BE2C (cell line): ENCODE measurements around the gene PROZ.

Experiments used
- DNase-seq: peaks from one replicate; pipeline ENCODE4 v3.0.0-alpha.2; 2020
- H3K27me3 ChIP-seq: fragments of 250-450 bp; sonication (Bioruptor Pico); 2 replicates; pipeline ENCODE4 v1.5.1; 2020; ENCODE audit warnings: mild to moderate bottlenecking
- H3K36me3 ChIP-seq: fragments of 250-450 bp; sonication (Bioruptor Pico); 2 replicates; pipeline ENCODE4 v1.5.1; 2020; ENCODE audit warnings: mild to moderate bottlenecking
- H3K4me1 ChIP-seq: fragments of 250-450 bp; sonication (Bioruptor Pico); 2 replicates; pipeline ENCODE4 v1.5.1; 2020
- H3K4me3 ChIP-seq: 2 replicates; pipeline ENCODE4 v1.5.1; 2011; ENCODE audit warnings: low read depth, low read length
- H3K9me3 ChIP-seq: fragments of 250-450 bp; sonication (Bioruptor Pico); 2 replicates; pipeline ENCODE4 v1.5.1; 2020
- CTCF ChIP-seq: IDR thresholded peaks from 2 replicates; pipeline ENCODE4 v1.5.1; 2012; ENCODE audit warnings: mild to moderate bottlenecking, low read depth, low read length

The PROZ gene

GRCh38 chr13:113151745-113152690 is 6.4 kb upstream of the PROZ start:
- Histone ChIP-seq H3K27me3 (no peaks in the 10 kb centered on the region), H3K4me3 (no peak overlapping the region), H3K36me3 (no peaks in the 10 kb centered on the region), H3K4me1 (peaks cover 11% of the 10 kb centered on the region), H3K9me3 (no peaks in the 10 kb centered on the region; the same call in 1 of the 2 replicates)
- DNase-seq = no peak
- no peak for TF ChIP-seq CTCF

DNA sequence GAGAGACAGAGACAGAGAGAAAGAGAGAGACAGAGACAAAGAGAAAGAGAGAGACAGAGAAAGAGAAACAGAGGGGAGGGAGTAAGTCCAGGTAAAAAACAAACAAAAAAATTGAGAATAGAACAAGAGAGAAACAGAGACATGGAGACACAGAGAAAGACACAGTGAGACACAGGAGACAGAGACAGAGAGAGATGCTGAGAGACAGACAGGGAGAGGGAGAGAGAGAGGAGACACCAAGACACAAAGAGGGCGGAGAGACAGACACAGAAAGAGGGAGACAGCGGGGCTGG is 5.8 kb upstream of the PROZ start:
- Histone ChIP-seq H3K27me3 (no peaks in the 10 kb centered on the region), H3K4me1 (peaks cover 16% of the 10 kb centered on the region), H3K36me3 (no peaks in the 10 kb centered on the region), H3K9me3 (no peaks in the 10 kb centered on the region; the same call in 1 of the 2 replicates), H3K4me3 (no peak overlapping the region)
- no peak for TF ChIP-seq CTCF
- DNase-seq = no peak

DNA sequence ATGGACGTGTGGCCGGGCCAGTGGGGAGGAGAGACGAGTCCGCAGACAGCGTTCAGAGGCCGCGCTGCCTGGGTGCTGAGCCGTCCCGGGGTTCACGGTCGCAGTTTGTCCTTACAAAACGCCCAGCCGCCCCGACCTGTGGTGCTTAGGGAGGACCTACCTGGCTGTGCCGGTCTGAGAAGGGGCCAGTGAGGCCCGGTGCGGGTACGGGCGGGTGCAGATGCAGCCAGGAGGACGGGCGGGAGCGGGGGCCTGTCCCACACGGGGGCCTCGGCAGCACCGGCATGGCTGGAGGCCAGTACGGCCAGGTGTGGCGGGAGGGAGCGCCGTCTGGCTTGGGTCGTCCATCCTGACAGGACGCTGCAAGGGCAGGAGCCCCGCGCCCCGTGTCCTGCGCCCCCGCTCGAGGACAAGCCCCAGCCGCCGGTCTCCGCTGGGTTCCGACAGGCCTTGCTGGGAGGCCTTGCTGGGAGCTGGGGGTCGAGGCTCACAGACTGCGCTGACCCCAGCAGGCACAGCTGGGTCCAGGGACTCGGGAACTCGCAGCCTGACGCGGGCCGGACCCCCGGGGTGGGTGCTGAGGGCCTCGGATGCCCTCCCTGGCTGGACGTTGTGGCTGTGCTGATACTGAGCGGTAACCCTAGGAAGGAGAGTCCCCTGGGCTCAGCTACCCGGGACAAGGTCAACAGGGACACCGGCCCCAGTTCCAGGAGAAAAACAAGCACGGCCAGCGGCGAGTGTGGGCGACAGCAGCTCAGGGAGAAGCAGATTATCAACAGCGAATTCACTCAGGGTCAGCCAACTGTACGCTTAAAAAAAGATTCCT is 5.3 kb upstream of the PROZ start:
- no peak for DNase-seq
- H3K36me3 ChIP-seq = no peaks in the 10 kb centered on the region
- H3K27me3 ChIP-seq = no peaks in the 10 kb centered on the region
- H3K4me1 ChIP-seq = peaks cover 22% of the 10 kb centered on the region
- no peak for TF ChIP-seq CTCF
- peak overlapping the region; percentile 47 for H3K4me3 ChIP-seq
- H3K9me3 ChIP-seq = no peaks in the 10 kb centered on the region; the same call in 1 of the 2 replicates

DNA sequence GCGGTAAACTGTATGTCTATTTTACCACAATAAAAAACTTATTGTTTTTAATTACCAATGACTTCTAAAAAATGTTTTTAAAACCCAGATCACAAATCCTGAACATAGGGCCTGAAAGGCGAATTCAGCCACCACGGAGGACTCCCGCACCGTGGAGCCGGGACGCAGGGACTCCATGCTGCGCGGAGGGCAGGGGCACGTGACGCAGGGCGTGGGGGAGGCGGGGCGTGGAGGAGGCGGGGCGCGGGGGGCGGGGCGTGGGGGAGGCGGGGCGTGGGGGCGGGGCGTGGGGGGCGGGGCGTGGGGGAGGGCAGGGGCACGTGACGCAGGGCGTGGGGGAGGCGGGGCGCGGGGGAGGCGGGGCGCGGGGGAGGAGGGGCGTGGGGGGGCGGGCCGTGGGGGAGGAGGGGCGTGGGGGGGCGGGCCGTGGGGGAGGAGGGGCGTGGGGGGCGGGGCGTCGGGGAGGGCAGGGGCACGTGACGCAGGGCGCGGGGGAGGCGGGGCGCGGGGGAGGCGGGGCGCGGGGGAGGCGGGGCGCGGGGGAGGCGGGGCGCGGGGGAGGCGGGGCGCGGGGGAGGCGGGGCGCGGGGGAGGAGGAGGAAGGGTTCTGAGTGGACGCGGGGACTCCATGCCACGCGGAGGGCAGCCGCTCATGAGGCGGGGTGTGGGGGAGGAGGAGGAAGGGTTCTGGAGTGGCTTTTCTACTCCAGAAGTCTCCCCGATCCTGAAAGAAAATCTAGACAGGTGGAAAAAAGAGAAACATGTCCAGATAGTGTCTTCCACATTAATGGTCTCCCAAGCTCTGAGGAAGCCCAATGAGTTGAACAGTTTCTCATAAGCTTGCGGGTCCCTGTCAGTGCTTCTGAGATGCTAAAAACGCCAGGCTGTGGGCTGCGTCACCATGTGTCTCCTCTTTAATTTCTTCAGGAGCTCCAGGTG is 4.4 kb upstream of the PROZ start:
- no peaks in the 10 kb centered on the region for H3K36me3 ChIP-seq
- DNase-seq = peak; percentile 85
- H3K4me1 ChIP-seq = peaks cover 27% of the 10 kb centered on the region
- H3K27me3 ChIP-seq = no peaks in the 10 kb centered on the region
- TF ChIP-seq CTCF = no peak
- H3K9me3 ChIP-seq = no peaks in the 10 kb centered on the region; the same call in 1 of the 2 replicates
- peak overlapping the region; percentile 47 for H3K4me3 ChIP-seq

GRCh38 chr13:113155201-113155600 is 3.2 kb upstream of the PROZ start:
- H3K4me3 ChIP-seq = no peak overlapping the region
- H3K9me3 ChIP-seq = no peaks in the 10 kb centered on the region; the same call in 1 of the 2 replicates
- no peaks in the 10 kb centered on the region for H3K27me3 ChIP-seq
- H3K4me1 ChIP-seq = peaks cover 27% of the 10 kb centered on the region
- DNase-seq = no peak
- H3K36me3 ChIP-seq = no peaks in the 10 kb centered on the region
- no peak for TF ChIP-seq CTCF
